GM18507 (cell line): ENCODE measurements around the gene PDE8B.

Experiments
- DNase-seq: peaks from one replicate; pipeline ENCODE4 v3.0.0; 2011; ENCODE audit warnings: low read depth; ENCODE audit not compliant: insufficient read length; ENCODE audit errors: extremely low spot score
- FAIRE-seq: peaks from 2 replicates; lab custom pipeline; 2011; peaks lifted over from hg19 to GRCh38; lab: Jason Lieb, UNC

The PDE8B gene, protein sequence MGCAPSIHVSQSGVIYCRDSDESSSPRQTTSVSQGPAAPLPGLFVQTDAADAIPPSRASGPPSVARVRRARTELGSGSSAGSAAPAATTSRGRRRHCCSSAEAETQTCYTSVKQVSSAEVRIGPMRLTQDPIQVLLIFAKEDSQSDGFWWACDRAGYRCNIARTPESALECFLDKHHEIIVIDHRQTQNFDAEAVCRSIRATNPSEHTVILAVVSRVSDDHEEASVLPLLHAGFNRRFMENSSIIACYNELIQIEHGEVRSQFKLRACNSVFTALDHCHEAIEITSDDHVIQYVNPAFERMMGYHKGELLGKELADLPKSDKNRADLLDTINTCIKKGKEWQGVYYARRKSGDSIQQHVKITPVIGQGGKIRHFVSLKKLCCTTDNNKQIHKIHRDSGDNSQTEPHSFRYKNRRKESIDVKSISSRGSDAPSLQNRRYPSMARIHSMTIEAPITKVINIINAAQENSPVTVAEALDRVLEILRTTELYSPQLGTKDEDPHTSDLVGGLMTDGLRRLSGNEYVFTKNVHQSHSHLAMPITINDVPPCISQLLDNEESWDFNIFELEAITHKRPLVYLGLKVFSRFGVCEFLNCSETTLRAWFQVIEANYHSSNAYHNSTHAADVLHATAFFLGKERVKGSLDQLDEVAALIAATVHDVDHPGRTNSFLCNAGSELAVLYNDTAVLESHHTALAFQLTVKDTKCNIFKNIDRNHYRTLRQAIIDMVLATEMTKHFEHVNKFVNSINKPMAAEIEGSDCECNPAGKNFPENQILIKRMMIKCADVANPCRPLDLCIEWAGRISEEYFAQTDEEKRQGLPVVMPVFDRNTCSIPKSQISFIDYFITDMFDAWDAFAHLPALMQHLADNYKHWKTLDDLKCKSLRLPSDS

GRCh38 chr5:77210091-77210963, at the start of gene PDE8B:
Gene PDE8B (plus strand): TSS chr5:77210680. CDS start chr5:77210926, 246 bp downstream.
- no peak for FAIRE-seq
- DNase-seq: no peak

DNA sequence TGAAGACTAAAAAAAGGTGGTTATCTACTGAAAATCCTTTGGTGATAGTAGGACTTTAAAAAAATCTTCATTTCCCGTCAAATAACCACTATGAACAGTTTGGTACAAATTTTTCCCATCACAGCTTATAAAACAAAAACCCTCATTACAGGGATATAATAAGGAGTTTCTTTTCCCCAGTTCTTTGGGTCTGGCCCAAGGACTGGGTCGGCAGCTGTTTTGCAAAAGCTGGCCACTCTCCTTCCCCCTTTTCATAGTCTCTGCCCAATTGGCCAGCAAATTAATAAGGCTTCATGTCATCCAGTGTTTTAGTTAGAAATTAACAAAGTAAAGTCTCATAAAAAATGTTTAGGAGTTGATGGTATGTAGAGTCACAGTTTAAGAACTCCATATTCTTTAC, 47.0 kb upstream of the PDE8B start:
- no peak for DNase-seq
- no peak for FAIRE-seq

DNA sequence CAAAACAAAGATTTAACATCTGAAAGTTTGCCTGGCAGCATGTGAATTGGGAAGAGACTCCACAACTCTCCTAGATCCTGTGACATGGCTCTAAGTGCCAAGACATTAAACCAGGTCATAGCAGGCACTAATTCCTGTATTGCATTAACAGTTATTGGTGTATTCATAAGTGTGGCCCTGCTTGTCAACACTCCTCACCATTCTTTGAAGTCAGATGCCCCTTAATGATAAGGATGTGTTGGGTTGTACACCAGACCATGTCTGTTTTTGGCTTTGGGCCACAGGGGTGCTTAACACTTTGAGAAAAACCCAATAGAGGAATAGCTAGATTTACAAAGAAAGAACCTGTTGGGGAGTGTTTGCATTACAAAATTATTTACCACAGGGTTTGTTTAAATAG, 43.4 kb upstream of the PDE8B start:
- DNase-seq (no peak), FAIRE-seq (no peak)

- FAIRE-seq (no peak), DNase-seq (no peak)
Observed at GRCh38 chr5:77167695-77168121, 42.8 kb upstream of the PDE8B start.

GRCh38 chr5:77168161-77168878, 42.2 kb upstream of the PDE8B start:
- DNase-seq (no peak), FAIRE-seq (no peak)

DNA sequence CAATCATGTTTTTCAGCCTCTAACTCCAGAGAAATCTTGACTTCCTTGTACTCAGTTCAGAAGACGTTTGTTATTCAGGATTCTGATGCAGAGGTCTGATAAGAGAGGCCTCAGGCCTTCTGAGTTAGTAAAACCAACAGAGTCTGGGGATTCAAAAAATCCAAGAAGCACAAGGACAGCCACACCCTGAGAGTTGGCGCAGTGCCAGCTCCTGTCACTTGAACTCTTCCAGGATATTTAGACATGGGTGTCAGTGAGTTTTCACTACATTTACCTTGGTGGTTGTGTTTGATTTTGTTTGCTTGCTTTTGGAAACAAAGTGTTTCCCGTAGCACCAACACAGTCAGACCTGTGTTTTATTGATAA, 41.6 kb upstream of the PDE8B start:
- FAIRE-seq (no peak), DNase-seq (no peak)

DNA sequence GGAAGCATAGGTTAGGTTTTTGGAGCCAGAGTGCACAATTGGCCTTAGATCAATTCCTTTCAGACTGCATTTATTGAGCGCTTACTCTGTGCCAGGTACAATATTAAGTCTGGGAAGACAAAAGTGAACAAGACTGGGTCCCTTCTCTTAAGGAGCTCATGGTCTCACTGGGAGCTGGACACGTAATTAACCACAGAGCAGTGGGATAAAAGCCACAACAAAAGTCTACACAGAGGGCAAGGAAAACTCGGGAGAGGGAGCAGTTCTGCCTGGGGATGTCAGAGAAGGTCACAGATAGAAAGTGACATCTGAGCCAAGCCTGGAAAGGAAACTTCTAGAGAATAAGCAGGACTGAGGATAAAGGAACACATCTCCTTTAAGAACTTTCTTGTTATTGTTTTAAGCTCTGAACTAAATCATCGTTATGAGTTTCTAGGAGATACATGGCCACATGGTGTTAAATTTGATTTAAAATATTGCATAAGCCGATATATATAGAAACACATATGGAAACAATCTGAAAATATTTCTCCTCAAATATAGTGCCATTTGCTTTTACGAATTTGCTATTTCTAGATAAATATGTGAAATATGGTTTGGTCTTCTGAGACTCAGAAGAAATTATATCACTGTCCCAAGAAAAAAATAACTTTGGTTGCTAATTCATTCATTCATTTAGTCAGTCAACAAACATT, 40.1 kb upstream of the PDE8B start:
- FAIRE-seq (no peak), DNase-seq (no peak)

DNA sequence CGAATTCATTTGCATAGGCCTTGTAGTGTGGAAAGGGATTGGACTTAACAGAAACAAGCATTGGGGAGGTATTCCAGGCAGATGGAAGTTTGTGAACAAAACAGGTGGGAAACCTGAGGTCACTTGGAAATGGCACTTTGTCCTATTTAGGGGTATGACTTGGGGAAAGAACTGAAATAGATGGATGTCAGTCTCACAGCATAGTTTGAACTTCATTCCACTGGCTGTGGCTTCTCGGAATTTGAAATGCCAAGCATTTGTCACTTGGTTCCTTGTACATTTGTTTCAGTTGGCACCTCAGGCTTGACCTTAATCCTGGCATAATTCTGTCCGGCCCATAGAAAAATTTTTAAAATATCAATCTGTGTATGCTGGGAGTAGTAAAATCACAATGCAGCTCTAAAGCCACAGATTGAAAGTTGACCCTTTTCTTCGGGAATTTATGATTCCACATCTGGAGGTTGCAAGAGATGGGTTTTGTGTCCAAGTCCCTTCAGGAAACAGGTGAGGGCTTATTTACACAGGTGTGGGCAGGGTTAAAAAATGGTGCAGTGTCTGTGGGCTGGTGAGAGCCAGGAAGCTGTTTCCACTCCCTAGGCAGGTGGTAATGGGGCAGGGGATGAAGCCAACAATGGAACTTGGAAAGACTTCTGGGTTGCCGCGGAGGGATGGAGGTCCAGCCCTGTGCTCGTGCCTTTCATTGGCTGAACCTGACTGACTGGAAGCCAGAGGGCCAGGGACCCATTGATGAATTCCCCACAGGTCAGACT, 39.2 kb upstream of the PDE8B start:
- no peak for FAIRE-seq
- DNase-seq: no peak

DNA sequence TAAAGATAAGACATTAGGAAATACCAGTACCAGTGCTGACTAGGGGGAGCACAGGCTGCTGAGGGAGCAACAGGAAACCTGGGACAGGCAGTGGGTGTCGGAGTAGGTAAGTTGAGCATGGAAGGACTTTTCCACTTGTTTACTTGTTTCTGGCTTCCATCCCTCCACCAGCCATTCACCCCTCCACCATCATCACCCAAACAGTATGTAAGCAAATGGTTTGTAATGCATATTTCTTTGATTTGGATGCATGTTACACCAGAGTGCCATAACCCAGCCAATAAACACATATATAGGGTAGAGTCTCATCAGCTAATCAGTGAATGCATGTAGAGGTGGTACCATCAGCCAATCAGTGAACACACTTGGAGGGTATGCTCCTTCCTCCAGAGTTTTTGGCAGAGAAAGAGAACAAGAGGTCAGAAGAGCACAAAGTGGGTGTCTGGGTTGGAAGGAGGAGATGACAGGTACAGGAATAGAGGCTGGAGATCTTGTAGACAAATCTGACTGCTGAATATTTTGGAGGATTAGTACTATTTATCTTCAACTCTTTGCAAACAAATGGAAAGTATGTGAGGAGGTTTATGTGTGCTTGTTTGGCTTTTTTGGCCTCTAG, 37.7 kb upstream of the PDE8B start:
- FAIRE-seq (no peak), DNase-seq (no peak)

- DNase-seq (no peak), FAIRE-seq (no peak)
Observed at GRCh38 chr5:77174526-77174925, 36.0 kb upstream of the PDE8B start.

GRCh38 chr5:77175231-77175630, 35.2 kb upstream of the PDE8B start:
- no peak for FAIRE-seq

GRCh38 chr5:77176429-77176828, 34.1 kb upstream of the PDE8B start:
- DNase-seq (no peak), FAIRE-seq (no peak)

More at GRCh38 chr5:77175231-77175630, 35.2 kb upstream of the PDE8B start:
- no peak for DNase-seq

GRCh38 chr5:77177576-77177975, 32.9 kb upstream of the PDE8B start:
- DNase-seq: no peak
- no peak for FAIRE-seq

GRCh38 chr5:77180167-77181081, 30.1 kb upstream of the PDE8B start:
- DNase-seq: no peak
- no peak for FAIRE-seq

DNA sequence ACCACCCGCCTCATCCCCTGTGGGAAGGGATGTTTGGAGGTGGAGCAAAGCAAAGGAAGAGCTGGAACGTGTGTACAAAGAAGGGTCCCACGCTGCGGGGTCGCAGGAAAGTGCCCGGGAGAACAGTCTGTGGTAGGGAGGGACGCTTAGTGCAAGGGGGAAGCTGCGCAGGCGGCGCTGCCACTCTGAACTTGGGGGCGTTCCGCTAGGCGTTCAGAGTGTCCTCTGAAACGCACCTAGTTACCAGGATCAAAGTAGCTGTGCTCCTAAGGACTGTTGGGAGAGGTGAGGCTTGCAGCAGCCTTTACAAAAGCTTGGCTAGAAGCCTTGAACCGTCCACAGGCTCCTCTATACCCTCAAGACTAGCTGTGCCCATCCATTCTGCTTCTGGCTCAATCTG, 29.3 kb upstream of the PDE8B start:
- FAIRE-seq: no peak
- DNase-seq: no peak

- FAIRE-seq (no peak), DNase-seq (no peak)
Observed at GRCh38 chr5:77181596-77182304, 28.7 kb upstream of the PDE8B start.
